ENCODE measurements around the gene TTC27. TPM values are rescaled to one million over a fixed set of nuclear protein-coding genes. Genes with fewer than 3 reads are reported as not detected.

Gene TTC27
- total and polyA plus RNA-seq, 10 of the 15 experiments (the other 5 are each of a cell fraction or from before 2014, with no cell fraction given) = 20.4 to 34.9 (median 26.0) TPM

- no peak for TF ChIP-seq MEF2B (IDR thresholded peaks at IDR 0.05; ENCODE audit: partially characterized antibody, poor library complexity, severe bottlenecking)
Measured at GRCh38 chr2:32627441-32627813, 423 bp upstream of the TTC27 start (continued).

GRCh38 chr2:32632089-32632488, 4.2 kb downstream of the TTC27 start:
- SMC1A ChIA-PET (ENCODE audit: uncharacterized antibody, unreplicated experiment) = interaction anchor here (0.6 to 0.7 kb wide), 3 partner anchors 19 to 28 kb away, joined by 3 read pairs; no protein-coding TSS in a partner anchor
- in situ Hi-C loops (cut with MboI) = no loop called here
- Histone ChIP-seq H3K9me3 (replicated peaks; ENCODE audit: control insufficient read depth, insufficient read depth, low read length) (no peaks in the 10 kb centered on the region), H3K79me2 (ENCODE audit: control insufficient read depth, insufficient read depth, low read length) (peaks cover 13% of the 10 kb centered on the region), H2AFZ (ENCODE audit: control insufficient read depth, low read depth, low read length) (no peak overlapping the region), H3K4me2 (ENCODE audit: control insufficient read depth, insufficient read depth) (no peak overlapping the region), H3K27ac (ENCODE audit: control insufficient read depth, insufficient read depth) (no peak overlapping the region), H3K4me3 (peak overlapping the region; percentile 17; the same call in 1 of the 2 replicates), H3K9ac (ENCODE audit: control insufficient read depth, insufficient read depth, low read length) (no peak overlapping the region), H3K36me3 (ENCODE audit: control insufficient read depth in 2 of 2, insufficient read depth in 2 of 2, low read length in 1 of 2) (peaks cover 0 to 3% of the 10 kb centered on the region in 2 experiments; a peak in 2 of 4 replicates), H3K27me3 (replicated peaks in 1 of 2; ENCODE audit: control insufficient read depth in 2 of 2, insufficient read depth in 2 of 2, low read length in 1 of 2) (no peaks in the 10 kb centered on the region), H4K20me1 (ENCODE audit: control insufficient read depth, insufficient read depth) (no peaks in the 10 kb centered on the region), H3K4me1 (ENCODE audit: control insufficient read depth, insufficient read depth, low read length) (peaks cover 2% of the 10 kb centered on the region; the same call in 1 of the 2 replicates)
- FAIRE-seq (no peak), DNase-seq (ENCODE audit: low read depth, low spot score) (no peak), ATAC-seq (no peak)
- WGBS (ENCODE audit: insufficient coverage, insufficient replicate concordance, low lambda C conversion rate, missing lambda C conversion rate) = 100% methylated on average over 4 of the region's 5 CpGs
- BruUV-seq (replicated peaks) = no TSS peak
- TF ChIP-seq BCLAF1 (IDR thresholded peaks at IDR 0.05) = no peak
- TF ChIP-seq CHD4 (IDR thresholded peaks at IDR 0.05) = no peak
- TF ChIP-seq NBN (IDR thresholded peaks at IDR 0.05) = no peak
- TF ChIP-seq RFX5 (IDR thresholded peaks at IDR 0.05; ENCODE audit: low read depth, low read length) = no peak
- TF ChIP-seq POLR2A (IDR thresholded peaks at IDR 0.05; ENCODE audit: low read depth, low read length) = no peak
- TF ChIP-seq EP300 (IDR thresholded peaks at IDR 0.05; ENCODE audit: borderline replicate concordance in 1 of 2, control insufficient read depth in 1 of 2, low read depth in 2 of 2, low read length in 2 of 2) = no peak
- no peak for TF ChIP-seq IRF3 (IDR thresholded peaks at IDR 0.05)
- TF ChIP-seq NR2C1 (IDR thresholded peaks at IDR 0.05) = no peak
- no peak for TF ChIP-seq EZH2 (IDR thresholded peaks at IDR 0.05; ENCODE audit: borderline replicate concordance, control insufficient read depth, low read depth, low read length)
- TF ChIP-seq POLR2AphosphoS5 (IDR thresholded peaks at IDR 0.05; ENCODE audit: low read length) = no peak
- no peak for TF ChIP-seq IKZF1 (conservative IDR thresholded peaks at IDR 0.05)
- TF ChIP-seq TCF3 (IDR thresholded peaks at IDR 0.05; ENCODE audit: borderline replicate concordance, insufficient read depth, low read depth, low read length) = no peak
- no peak for TF ChIP-seq MYC (IDR thresholded peaks at IDR 0.05; ENCODE audit: insufficient read depth, insufficient read length, insufficient replicate concordance, low read length, severe bottlenecking)
- no peak for TF ChIP-seq EED (IDR thresholded peaks at IDR 0.05; ENCODE audit: low read depth)
- TF ChIP-seq WRNIP1 (IDR thresholded peaks at IDR 0.05; ENCODE audit: borderline replicate concordance, low read depth, low read length) = no peak
- CTCF ChIA-PET = interaction anchor here (0.6 to 1.2 kb wide), 2 partner anchors 22 to 565 kb away, joined by 3 to 4 read pairs; no protein-coding TSS in a partner anchor
- RAD21 ChIA-PET (ENCODE audit: unreplicated experiment) = no interaction called here
- POLR2A ChIA-PET = no interaction called here
- intact Hi-C loops (cut with micrococcal nuclease; ENCODE audit: unreplicated experiment) = no loop called here
